Stimulated activated CD8-positive, alpha-beta memory T cell treated with anti-CD3 and anti-CD28 coated beads, Interleukin-2, amount 100 ng/mL, for 1 hour (primary cell): ENCODE measurements around the gene TMEM205.
A peak's percentile ranks its signal among the peaks of the same experiment; 100 is the strongest.

Experiments used
- DNase-seq, 2 donors: peaks; one replicate each; pipeline ENCODE4 v3.0.0-alpha.2; 2020; ENCODE audit warnings: low read depth in 2 of 2

Gene TMEM205

GRCh38 chr19:11299946-11300810 is 45.9 kb downstream of the TMEM205 start:
- DNase-seq = no peak

GRCh38 chr19:11296264-11296663 is 49.8 kb downstream of the TMEM205 start:
- no peak for DNase-seq

- DNase-seq = no peak
Measured at GRCh38 chr19:11295665-11296245, 50.3 kb downstream of the TMEM205 start, which contains the start of gene TSPAN16. Gene TSPAN16 (plus strand): TSS chr19:11296160. CDS start chr19:11296298, 138 bp downstream.

GRCh38 chr19:11295180-11295579 is 50.9 kb downstream of the TMEM205 start:
- DNase-seq = no peak

GRCh38 chr19:11293433-11294389 is 52.4 kb downstream of the TMEM205 start:
- DNase-seq = peak; percentile 46 to 56
